IMR-90 (cell line): ENCODE measurements around the gene EDN3. TPM values are rescaled to one million over a fixed set of nuclear protein-coding genes. Genes with fewer than 3 reads are reported as not detected.

Source experiments
- ATAC-seq: fragments of 200-7000 bp; cut with Tn5 transposase; 2 replicates; pipeline ENCODE4 v1.9.1; 2020; ENCODE audit warnings: low read depth, mild to moderate bottlenecking, moderate library complexity
- Bru-seq: library from RNA; stranded (reverse); fragments of 400-500 nt; gene quantifications from one replicate; lab custom pipeline; 2021; lab: Mats Ljungman, UMichigan
- BruChase-seq, 2 experiments: library from RNA; stranded (reverse); fragments of 400-500 nt; gene quantifications; one replicate each; lab custom pipeline; 2021; lab: Mats Ljungman, UMichigan
- BruUV-seq: library from RNA; stranded (reverse); fragments of 400-500 nt; replicated peaks from 2 replicates; lab custom pipeline; 2021; lab: Mats Ljungman, UMichigan
- CTCF ChIA-PET: fragments of 300-600 bp; formaldehyde crosslinking; extraction: SDS; loops from one replicate; lab custom pipeline; 2021; ENCODE audit warnings: antibody characterized with exemption; lab: Yijun Ruan, JAX
- POLR2A ChIA-PET: fragments of 300-600 bp; sonication (Branson Sonifier 250); formaldehyde crosslinking; loops from one replicate; lab custom pipeline; 2022; ENCODE audit warnings: antibody characterized with exemption; ENCODE audit not compliant: unreplicated experiment; lab: Charles Lee
- DNase-seq: peaks from one replicate; pipeline ENCODE4 v3.0.0; 2013
- H2AFZ ChIP-seq: replicated peaks from 2 replicates; pipeline ENCODE3; 2013; ENCODE audit warnings: low read length, mild to moderate bottlenecking; ENCODE audit not compliant: poor library complexity
- H2AK5ac ChIP-seq: 2 replicates; pipeline ENCODE4 v1.6.1; 2013; ENCODE audit warnings: low read depth, low read length, inconsistent platforms
- H2AK9ac ChIP-seq: replicated peaks from 2 replicates; pipeline ENCODE3; 2013; ENCODE audit warnings: mild to moderate bottlenecking, low read depth, low read length, moderate library complexity; ENCODE audit not compliant: poor library complexity
- H2BK120ac ChIP-seq: 2 replicates; pipeline ENCODE4 v1.6.1; 2013; ENCODE audit warnings: low read depth, low read length, inconsistent platforms
- H2BK15ac ChIP-seq: 3 replicates; pipeline ENCODE4 v1.6.1; 2013; ENCODE audit warnings: low read depth, low read length, inconsistent platforms
- H2BK20ac ChIP-seq: 2 replicates; pipeline ENCODE4 v1.6.1; 2013; ENCODE audit warnings: low read depth, mild to moderate bottlenecking, inconsistent platforms, low read length, moderate library complexity
- H2BK5ac ChIP-seq: 2 replicates; pipeline ENCODE4 v1.6.1; 2013; ENCODE audit warnings: mild to moderate bottlenecking, low read depth, low read length, inconsistent platforms; ENCODE audit not compliant: poor library complexity, severe bottlenecking
- H3K14ac ChIP-seq: replicated peaks from 2 replicates; pipeline ENCODE4 v1.6.1; 2013; ENCODE audit warnings: low read depth, low read length, inconsistent platforms
- H3K18ac ChIP-seq: 2 replicates; pipeline ENCODE4 v1.6.1; 2013; ENCODE audit warnings: low read depth, low read length, control low read depth
- H3K23ac ChIP-seq: 2 replicates; pipeline ENCODE4 v1.6.1; 2013; ENCODE audit warnings: low read depth, low read length, inconsistent platforms
- H3K27ac ChIP-seq: 2 replicates; pipeline ENCODE4 v1.5.1; 2013; ENCODE audit warnings: mild to moderate bottlenecking, control low read depth, low read length; ENCODE audit not compliant: insufficient read depth
- H3K27me3 ChIP-seq: 2 replicates; pipeline ENCODE4 v1.6.1; 2013; ENCODE audit warnings: low read length; ENCODE audit not compliant: control insufficient read depth, insufficient read depth
- H3K36me3 ChIP-seq: 2 replicates; pipeline ENCODE4 v1.6.1; 2013; ENCODE audit warnings: low read length, mixed read lengths; ENCODE audit not compliant: control insufficient read depth, insufficient read depth
- H3K4ac ChIP-seq: 2 replicates; pipeline ENCODE4 v1.6.1; 2013; ENCODE audit warnings: low read depth, low read length, inconsistent platforms
- H3K4me1 ChIP-seq: 2 replicates; pipeline ENCODE4 v1.6.1; 2013; ENCODE audit warnings: low read length, mixed read lengths; ENCODE audit not compliant: control insufficient read depth, insufficient read depth
- H3K4me2 ChIP-seq: 2 replicates; pipeline ENCODE4 v1.6.1; 2013; ENCODE audit warnings: low read depth, mild to moderate bottlenecking, control low read depth, low read length, moderate library complexity
- H3K4me3 ChIP-seq: 2 replicates; pipeline ENCODE4 v1.5.1; 2013; ENCODE audit warnings: low read depth, mild to moderate bottlenecking, control low read depth, low read length, moderate library complexity; ENCODE audit not compliant: insufficient read depth
- H3K56ac ChIP-seq: 2 replicates; pipeline ENCODE4 v1.6.1; 2013; ENCODE audit warnings: low read length, inconsistent platforms; ENCODE audit not compliant: insufficient read depth; ENCODE audit errors: extremely low read depth
- H3K79me1 ChIP-seq, 2 experiments: 2 replicates each; pipeline ENCODE4 v1.6.1; 2013; ENCODE audit warnings: low read length in 2 of 2, inconsistent platforms in 1 of 2, low read depth in 1 of 2
- H3K9ac ChIP-seq: 2 replicates; pipeline ENCODE4 v1.6.1; 2013; ENCODE audit warnings: low read depth, low read length, control low read depth
- H3K9me1 ChIP-seq: 2 replicates; pipeline ENCODE4 v1.6.1; 2013; ENCODE audit warnings: low read length, inconsistent platforms; ENCODE audit not compliant: insufficient read depth
- H3K9me3 ChIP-seq: 2 replicates; pipeline ENCODE4 v1.6.1; 2013; ENCODE audit warnings: low read length; ENCODE audit not compliant: control insufficient read depth, insufficient read depth
- H4K20me1 ChIP-seq: 2 replicates; pipeline ENCODE4 v1.6.1; 2013; ENCODE audit warnings: low read length, inconsistent platforms; ENCODE audit not compliant: insufficient read depth
- H4K5ac ChIP-seq: 2 replicates; pipeline ENCODE4 v1.6.1; 2013; ENCODE audit warnings: mild to moderate bottlenecking, low read depth, low read length, control low read depth
- H4K8ac ChIP-seq, 2 experiments: 2 replicates each; pipeline ENCODE4 v1.6.1; 2013; ENCODE audit warnings: low read depth in 2 of 2, low read length in 2 of 2, control low read depth in 1 of 2, inconsistent platforms in 1 of 2
- H4K91ac ChIP-seq: 2 replicates; pipeline ENCODE4 v1.6.1; 2013; ENCODE audit warnings: low read depth, low read length, inconsistent platforms; ENCODE audit not compliant: insufficient read depth
- CHD1 ChIP-seq: IDR thresholded peaks from 2 replicates; pipeline ENCODE4 v1.6.1; 2012; ENCODE audit warnings: low read depth, low read length, improper control_type of control experiment
- MAZ ChIP-seq: IDR thresholded peaks from 2 replicates; pipeline ENCODE4 v1.6.1; 2012; ENCODE audit warnings: low read depth, mild to moderate bottlenecking, low read length, improper control_type of control experiment, moderate library complexity, borderline replicate concordance
- MXI1 ChIP-seq: IDR thresholded peaks from 2 replicates; pipeline ENCODE4 v1.6.1; 2012; ENCODE audit warnings: low read depth, mild to moderate bottlenecking, low read length, moderate library complexity, borderline replicate concordance
- NFE2L2 ChIP-seq: fragments of 150-350 bp; IDR thresholded peaks from 2 replicates; pipeline ENCODE4 v1.6.1; 2016; ENCODE audit warnings: low read depth, mild to moderate bottlenecking, low read length
- RCOR1 ChIP-seq: IDR thresholded peaks from 2 replicates; pipeline ENCODE4 v1.6.1; 2012; ENCODE audit warnings: mild to moderate bottlenecking, low read length, improper control_type of control experiment; ENCODE audit not compliant: insufficient replicate concordance
- SMC3 ChIP-seq: fragments of 150-350 bp; IDR thresholded peaks from 2 replicates; pipeline ENCODE4 v1.6.1; 2016; ENCODE audit warnings: low read depth, mild to moderate bottlenecking, antibody characterized with exemption, low read length, moderate library complexity
- WGBS, 2 experiments: methylation state at CpG; one replicate each; pipeline versions ENCODE4 v1.1.5 to v1.1.7; 2013; ENCODE audit warnings: missing lambda C conversion rate in 2 of 2; ENCODE audit not compliant: insufficient read length in 1 of 2; ENCODE audit errors: extremely low coverage in 2 of 2; 5-methylcytosine and 5-hydroxymethylcytosine counted together
- dilution Hi-C: fragments of 300-500 bp; cut with HindIII; formaldehyde crosslinking; loops from one replicate; pipeline ENCODE4 v1.14.3; 2018; ENCODE audit warnings: low sequenced_read_pairs; ENCODE audit not compliant: unreplicated experiment
- in situ Hi-C: fragments of 300-500 bp; cut with MboI; formaldehyde crosslinking; loops from 3 replicates; pipeline ENCODE4 v1.14.3; 2019; ENCODE audit warnings: low sequenced_read_pairs, inconsistent platforms, mixed read lengths
- intact Hi-C: fragments of 100-400 bp; cut with micrococcal nuclease; formaldehyde crosslinking; loops from 2 replicates; pipeline ENCODE4 v1.10.0; 2022
- long read RNA-seq: library from polyadenylated mRNA; unstranded; transcript quantifications from one replicate; pipeline ENCODE4 v2.0.0, GENCODE V29; 2021; ENCODE audit not compliant: unreplicated experiment
- polyA plus RNA-seq, 3 experiments: library from polyadenylated mRNA; depleted of rRNA; stranded (reverse); fragments of >200 nt; gene quantifications; 2 replicates each; pipeline ENCODE4 v1.2.3, GENCODE V29; 2012; ENCODE audit warnings: low replicate concordance in 1 of 3
- total RNA-seq: library from RNA; depleted of rRNA; stranded (reverse); fragments of >200 nt; gene quantifications from 2 replicates; pipeline ENCODE4 v1.2.3, GENCODE V29; 2012; rRNA removed
- TF ChIP-seq, protein P1 (sequence below): conservative IDR thresholded peaks from 2 replicates; pipeline ENCODE4 v1.5.1; 2012; ENCODE audit warnings: mild to moderate bottlenecking, low read depth, low read length, improper control_type of control experiment
- TF ChIP-seq, protein P2 (sequence below): fragments of 150-350 bp; IDR thresholded peaks from 2 replicates; pipeline ENCODE4 v1.6.1; 2017; ENCODE audit warnings: mild to moderate bottlenecking, antibody characterized with exemption, low read length, low read depth

Gene EDN3, protein sequence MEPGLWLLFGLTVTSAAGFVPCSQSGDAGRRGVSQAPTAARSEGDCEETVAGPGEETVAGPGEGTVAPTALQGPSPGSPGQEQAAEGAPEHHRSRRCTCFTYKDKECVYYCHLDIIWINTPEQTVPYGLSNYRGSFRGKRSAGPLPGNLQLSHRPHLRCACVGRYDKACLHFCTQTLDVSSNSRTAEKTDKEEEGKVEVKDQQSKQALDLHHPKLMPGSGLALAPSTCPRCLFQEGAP
- total RNA-seq (not detected in 2 replicates), polyA plus RNA-seq (2012; rRNA removed) (not detected in 2 replicates), Bru-seq, nascent RNA (not detected), BruChase-seq, experiment 1, labeled RNA remaining after a 6-hour chase (not detected), BruChase-seq, experiment 2, labeled RNA remaining after a 2-hour chase (not detected)
- not detected in 2 replicates for polyA plus RNA-seq (2012; cell fraction: cytosol; rRNA removed)
- not detected in 2 replicates for polyA plus RNA-seq (2012; cell fraction: nucleus; rRNA removed; ENCODE audit: low replicate concordance)
- long read RNA-seq, result 0 reads

DNA sequence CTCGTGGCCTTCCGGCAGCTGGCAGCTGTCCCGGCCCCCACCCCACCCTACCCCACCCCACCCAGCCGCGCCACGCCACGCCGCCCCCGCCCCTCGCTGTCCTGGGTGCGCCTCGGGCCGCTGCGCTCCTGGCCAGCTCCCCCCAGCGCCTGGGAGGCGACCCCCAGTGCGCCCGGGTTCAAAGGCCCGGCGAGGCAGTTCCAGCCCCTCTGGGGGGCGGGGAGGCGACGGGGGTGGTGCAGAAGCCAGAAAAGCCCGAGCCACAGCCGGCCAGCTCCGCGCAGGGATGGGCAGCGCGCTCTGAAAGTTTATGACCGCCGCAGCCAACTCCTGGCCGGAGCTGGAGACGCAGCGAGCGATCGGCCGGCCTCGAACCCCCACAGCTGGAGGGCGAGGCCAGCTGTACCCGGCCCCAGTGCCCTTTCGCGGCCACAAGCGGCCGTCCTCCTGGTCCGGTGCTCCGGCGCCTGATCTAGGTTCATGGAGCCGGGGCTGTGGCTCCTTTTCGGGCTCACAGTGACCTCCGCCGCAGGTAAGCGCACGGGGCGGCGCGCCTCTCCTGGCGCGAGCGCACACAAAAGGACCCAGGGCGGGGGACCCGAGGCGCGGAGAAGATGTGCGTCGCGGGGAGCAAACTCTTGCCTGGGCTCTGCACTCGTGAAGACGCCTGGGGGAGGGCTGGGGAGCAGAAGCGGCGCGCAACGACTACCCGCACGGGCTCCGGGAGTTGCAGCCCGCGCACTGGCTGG lies at the start of gene EDN3:
Gene EDN3 (plus strand): TSS at position 279 of the 749 bp plus-strand sequence. CDS start 202 bp downstream, at position 481.
- Histone ChIP-seq H3K36me3 (no peaks in the 10 kb centered on the region), H4K91ac (no peak within 1 kb of the TSS), H2AK9ac (no peak within 1 kb of the TSS), H3K14ac (no peak within 1 kb of the TSS), H3K4ac (no peak within 1 kb of the TSS), H2AK5ac (no peak within 1 kb of the TSS), H3K4me2 (no peak within 1 kb of the TSS), H3K27ac (no peak within 1 kb of the TSS), H4K5ac (no peak within 1 kb of the TSS), H2BK20ac (no peak within 1 kb of the TSS), H4K8ac (no peak within 1 kb of the TSS), H3K56ac (no peak within 1 kb of the TSS), H3K27me3 (no peaks in the 10 kb centered on the region; the same call in 1 of the 2 replicates), H3K4me3 (no peak within 1 kb of the TSS), H3K9me1 (no peaks in the 10 kb centered on the region), H2AFZ (no peak within 1 kb of the TSS), H3K18ac (no peak within 1 kb of the TSS), H3K4me1 (no peaks in the 10 kb centered on the region), H3K9ac (no peak within 1 kb of the TSS), H3K23ac (no peak within 1 kb of the TSS), H2BK5ac (no peak within 1 kb of the TSS), H3K9me3 (no peaks in the 10 kb centered on the region), H4K20me1 (no peaks in the 10 kb centered on the region), H2BK15ac (no peak within 1 kb of the TSS), H2BK120ac (no peak within 1 kb of the TSS), H3K79me1 (no peaks in the 10 kb centered on the region)
- in situ Hi-C loops (no loop called here), intact Hi-C loops (no loop called here), dilution Hi-C loops (no loop called here)
- BruUV-seq, result no TSS peak
- ATAC-seq, result no peak
- TF ChIP-seq RCOR1, result no peak
- TF ChIP-seq, protein P1, sequence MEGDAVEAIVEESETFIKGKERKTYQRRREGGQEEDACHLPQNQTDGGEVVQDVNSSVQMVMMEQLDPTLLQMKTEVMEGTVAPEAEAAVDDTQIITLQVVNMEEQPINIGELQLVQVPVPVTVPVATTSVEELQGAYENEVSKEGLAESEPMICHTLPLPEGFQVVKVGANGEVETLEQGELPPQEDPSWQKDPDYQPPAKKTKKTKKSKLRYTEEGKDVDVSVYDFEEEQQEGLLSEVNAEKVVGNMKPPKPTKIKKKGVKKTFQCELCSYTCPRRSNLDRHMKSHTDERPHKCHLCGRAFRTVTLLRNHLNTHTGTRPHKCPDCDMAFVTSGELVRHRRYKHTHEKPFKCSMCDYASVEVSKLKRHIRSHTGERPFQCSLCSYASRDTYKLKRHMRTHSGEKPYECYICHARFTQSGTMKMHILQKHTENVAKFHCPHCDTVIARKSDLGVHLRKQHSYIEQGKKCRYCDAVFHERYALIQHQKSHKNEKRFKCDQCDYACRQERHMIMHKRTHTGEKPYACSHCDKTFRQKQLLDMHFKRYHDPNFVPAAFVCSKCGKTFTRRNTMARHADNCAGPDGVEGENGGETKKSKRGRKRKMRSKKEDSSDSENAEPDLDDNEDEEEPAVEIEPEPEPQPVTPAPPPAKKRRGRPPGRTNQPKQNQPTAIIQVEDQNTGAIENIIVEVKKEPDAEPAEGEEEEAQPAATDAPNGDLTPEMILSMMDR, result no peak
- TF ChIP-seq, protein P2, sequence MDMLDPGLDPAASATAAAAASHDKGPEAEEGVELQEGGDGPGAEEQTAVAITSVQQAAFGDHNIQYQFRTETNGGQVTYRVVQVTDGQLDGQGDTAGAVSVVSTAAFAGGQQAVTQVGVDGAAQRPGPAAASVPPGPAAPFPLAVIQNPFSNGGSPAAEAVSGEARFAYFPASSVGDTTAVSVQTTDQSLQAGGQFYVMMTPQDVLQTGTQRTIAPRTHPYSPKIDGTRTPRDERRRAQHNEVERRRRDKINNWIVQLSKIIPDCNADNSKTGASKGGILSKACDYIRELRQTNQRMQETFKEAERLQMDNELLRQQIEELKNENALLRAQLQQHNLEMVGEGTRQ, result no peak
- TF ChIP-seq SMC3, result no peak
- no peak for TF ChIP-seq MAZ
- TF ChIP-seq CHD1, result no peak
- TF ChIP-seq MXI1, result no peak
- no peak for TF ChIP-seq NFE2L2
- 4% methylated on average over 34 of the region's 77 CpGs; no CpG with 5 or more reads in 1 of the 2 experiments for WGBS, 2 experiments
- DNase-seq, result no peak
- POLR2A ChIA-PET, result no interaction called here
- CTCF ChIA-PET, result no interaction called here
